ENCODE measurements around the gene CPED1.

Gene CPED1

DNA sequence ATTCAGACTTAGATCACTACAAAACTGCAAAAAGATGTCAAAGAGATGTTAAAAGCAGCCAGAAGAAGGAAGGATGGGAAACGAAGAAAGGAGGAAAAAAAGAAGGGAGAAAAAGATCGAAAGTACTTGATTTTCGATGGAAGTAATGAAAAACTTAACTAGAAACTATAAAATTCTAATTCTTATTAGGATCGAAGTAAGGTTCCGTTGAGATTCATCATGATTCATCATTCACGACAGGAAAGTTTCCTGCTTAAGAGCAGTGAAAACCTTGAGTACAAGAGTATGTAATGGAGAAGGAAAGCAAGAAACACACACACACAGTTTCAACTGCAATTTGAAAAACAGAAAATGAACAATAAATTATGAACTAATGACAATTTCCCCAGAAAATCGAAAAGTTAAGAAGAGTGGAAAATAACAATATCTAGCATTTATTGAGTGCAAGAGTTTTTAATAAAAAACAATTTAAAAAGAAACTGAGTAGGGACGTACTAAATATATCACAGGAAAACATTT is 39.1 kb upstream of the CPED1 start:
- TF ChIP-seq ZFX (IDR thresholded peaks at IDR 0.05; ENCODE audit: borderline replicate concordance), result no peak
- TF ChIP-seq CTCF (IDR thresholded peaks at IDR 0.05), result no peak
- peak overlapping the region; percentile 92 for H3K27ac ChIP-seq

DNA sequence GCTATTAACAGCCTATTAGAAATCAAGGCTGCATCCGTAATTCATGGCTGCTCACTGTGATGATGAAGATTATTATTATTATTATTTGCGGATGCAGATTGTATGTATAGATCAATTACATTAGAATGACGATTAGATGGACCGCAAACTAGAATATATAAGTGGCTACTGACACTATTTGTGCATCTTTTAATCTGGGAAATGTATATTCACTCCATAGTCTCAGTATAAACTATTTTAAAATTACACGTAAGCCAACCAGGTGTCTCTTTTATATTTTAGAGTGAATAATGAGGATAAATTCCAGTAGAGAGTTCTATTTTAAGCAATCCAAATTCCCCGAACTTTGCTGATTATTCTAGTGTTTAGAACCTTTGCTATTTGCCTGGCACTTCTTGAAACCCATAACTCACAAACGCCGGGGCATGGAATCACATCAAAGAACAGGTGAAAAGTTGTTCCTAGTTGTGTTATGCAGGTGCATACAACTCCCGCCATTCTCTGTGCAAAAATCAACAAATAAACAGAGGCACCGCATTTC is 38.4 kb upstream of the CPED1 start:
- H3K27ac ChIP-seq, result peak overlapping the region; percentile 92
- TF ChIP-seq ZFX (IDR thresholded peaks at IDR 0.05; ENCODE audit: borderline replicate concordance) (no peak), CTCF (IDR thresholded peaks at IDR 0.05) (no peak)

DNA sequence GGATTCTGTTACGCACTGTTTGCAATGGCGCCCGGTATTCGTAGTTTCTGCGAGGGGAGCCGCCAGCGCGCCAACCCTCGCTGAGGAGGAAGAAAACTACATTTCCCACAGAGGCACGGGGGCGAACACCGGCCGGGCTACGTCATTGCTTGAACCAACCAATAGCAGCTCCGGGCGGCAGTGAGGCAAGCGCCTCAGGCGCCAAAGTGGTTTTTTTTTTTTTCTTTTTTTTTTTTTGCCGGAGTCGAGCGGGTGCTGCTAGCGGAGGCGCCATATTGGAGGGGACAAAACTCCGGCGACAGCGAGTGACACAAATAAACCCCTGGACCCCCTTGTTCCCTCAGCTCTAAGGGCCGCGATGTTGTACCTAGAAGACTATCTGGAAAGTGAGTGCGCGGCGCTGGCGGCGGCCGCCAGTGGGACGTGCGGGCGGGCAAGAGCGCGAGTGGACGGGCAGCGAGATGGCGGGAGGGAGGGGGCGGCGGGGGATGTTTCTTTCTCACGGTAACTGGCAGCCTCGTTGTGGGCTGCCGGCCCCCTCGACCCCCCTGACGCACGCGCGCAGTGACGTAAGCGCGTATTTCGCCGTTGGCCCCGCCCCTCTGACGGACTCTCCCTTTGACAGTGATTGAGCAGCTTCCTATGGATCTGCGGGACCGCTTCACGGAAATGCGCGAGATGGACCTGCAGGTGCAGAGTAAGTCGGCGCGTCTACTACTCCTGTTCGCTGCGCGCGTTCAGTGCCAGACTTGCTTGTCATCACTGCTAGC is 37.8 kb upstream of the CPED1 start, which contains the start of gene ING3:
TSS of gene ING3 (plus strand) at position 239 of the 770 bp plus-strand sequence. CDS start at position 359, 120 bp downstream.
- peak within 1 kb of the TSS; percentile 92 for H3K27ac ChIP-seq
- TF ChIP-seq CTCF (IDR thresholded peaks at IDR 0.05), result no peak
- TF ChIP-seq ZFX (IDR thresholded peaks at IDR 0.05; ENCODE audit: borderline replicate concordance), result no peak

DNA sequence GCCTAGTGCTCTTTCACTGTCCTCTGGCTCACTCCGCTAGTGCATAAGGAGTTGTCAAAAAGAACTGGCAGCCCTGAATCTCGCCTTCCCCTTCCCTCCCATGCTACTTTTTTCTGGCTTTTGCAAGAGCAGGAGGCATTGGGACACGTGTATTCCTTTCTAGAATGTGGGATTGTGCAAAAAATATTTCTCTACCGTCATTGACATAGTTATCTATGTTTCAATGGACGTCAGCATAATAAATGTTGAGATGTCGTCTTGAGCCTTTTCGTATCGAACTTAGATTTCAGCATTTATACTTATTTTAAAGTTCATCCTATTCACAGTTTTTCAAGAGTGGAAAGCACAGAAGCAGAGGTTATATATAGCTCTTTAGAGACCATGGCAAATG is 37.2 kb upstream of the CPED1 start:
- H3K27ac ChIP-seq, result peak overlapping the region; percentile 92
- no peak for TF ChIP-seq ZFX (IDR thresholded peaks at IDR 0.05; ENCODE audit: borderline replicate concordance)
- no peak for TF ChIP-seq CTCF (IDR thresholded peaks at IDR 0.05)

- TF ChIP-seq CTCF (IDR thresholded peaks at IDR 0.05) (no peak), ZFX (IDR thresholded peaks at IDR 0.05; ENCODE audit: borderline replicate concordance) (no peak)
- H3K27ac ChIP-seq, result peak overlapping the region; percentile 92
These were observed 36.7 kb upstream of the CPED1 start for GRCh38 chr7:120951826-120952225.

DNA sequence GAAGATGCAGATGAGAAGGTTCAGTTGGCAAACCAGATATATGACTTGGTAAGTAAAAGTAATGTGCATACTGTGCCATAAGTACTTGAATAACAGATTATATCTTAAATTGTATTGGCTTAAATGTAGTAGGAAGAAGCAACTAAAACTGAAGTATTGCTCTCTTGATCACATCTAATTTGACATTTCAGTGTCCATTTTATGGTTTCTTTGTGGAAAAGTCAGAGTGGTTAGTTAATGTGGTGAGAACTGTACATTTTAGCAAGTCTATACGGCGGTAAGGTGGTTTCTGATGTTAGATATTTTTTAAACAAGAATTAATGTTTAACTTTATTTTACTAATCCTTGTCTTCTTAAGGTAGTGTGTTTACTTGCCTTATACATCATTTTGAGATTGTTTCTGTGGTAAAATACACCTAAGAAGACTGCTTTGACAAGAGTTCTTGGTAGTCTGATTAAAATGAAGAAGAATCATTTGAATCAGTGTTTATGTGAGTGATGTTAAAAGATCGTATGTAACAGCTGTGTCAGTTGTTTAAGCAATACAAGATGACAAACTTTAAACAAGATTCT is 32.8 kb upstream of the CPED1 start:
- H3K27ac ChIP-seq, result no peak overlapping the region
- TF ChIP-seq CTCF (IDR thresholded peaks at IDR 0.05) (no peak), ZFX (IDR thresholded peaks at IDR 0.05; ENCODE audit: borderline replicate concordance) (no peak)

Measured in 22Rv1 (cell line).